ENCODE measurements around the gene IL16.

Gene IL16

DNA sequence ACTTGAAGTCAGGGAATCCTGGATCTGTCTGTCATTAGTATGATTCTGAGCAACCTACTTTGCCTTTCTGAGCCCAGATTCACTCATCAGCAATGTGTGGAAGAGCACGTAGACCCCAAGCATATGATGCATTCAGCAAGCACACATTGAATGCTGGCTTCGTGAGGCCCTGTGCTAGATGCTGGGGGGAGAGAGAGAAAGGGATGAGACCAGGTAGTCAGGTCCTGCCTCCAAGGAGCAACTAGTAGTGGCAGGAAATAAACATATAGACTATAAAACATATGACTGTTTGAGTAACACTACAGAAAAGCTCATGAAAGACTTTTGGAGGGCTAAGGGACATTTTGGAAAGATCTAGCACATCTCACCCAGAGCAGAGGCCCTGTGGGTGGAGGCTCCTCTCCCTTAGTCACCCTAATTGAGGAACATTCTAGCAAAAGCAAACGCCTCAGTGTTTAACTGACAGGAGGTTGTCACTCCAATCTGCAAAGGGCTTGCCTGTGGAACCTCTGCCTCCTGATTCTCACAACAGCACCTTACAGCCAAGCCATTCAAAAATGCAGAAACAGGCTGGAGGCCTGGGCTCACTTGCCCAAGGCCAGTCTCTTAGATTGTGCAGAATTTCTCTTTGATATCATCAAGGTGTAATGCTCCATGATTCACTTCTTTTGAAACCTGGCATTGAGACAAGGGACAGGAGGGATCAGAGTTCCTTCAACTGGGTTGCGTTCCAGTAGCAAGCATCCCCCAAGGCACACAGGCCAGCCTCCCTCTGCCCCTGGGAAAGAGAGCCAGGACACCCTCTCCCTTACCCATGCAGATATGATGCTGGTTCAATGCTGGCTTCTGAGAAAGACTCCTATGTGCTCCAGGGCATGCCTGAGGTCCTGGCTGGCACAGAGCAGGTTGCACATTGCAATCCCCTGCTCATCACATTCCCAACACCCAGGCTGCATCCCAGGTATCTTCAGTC, 101.2 kb downstream of the IL16 start:
- DNase-seq = no peak

DNA sequence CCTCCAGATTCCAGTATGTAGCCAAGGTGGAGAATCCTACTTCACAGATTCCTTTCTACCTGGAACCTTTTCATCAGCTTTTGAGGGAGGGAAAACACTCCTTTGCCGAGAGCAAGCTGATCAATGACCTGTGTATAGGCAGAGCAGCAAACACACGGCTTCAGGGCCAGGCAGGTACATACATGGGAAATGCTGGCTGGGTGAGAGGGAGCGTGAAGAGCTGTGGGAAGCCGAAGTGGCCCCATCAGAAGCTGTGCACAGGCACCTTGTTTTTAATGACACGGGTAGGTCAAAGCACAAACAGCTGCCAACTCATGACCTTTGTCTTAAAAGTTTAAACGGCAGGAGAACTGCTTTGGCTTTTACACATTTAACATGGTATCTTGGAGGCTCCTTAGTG, 101.9 kb downstream of the IL16 start:
- no peak for DNase-seq

DNA sequence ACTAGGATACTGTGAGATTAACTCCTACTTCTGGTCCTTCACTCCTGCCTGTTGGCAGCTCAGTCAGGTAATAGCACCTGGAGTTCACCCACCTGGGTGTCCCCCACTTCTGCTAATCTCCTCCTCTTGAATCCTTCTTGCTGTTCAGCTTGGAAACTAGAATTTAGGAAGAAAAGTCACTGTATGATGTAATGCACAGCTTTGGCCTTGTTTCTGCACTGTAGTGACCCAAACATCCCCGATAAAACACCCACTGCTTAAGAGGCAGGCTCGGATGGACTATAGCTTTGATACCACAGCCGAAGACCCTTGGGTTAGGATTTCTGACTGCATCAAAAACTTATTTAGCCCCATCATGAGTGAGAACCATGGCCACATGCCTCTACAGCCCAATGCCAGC, 102.5 kb downstream of the IL16 start:
- DNase-seq = no peak

DNA sequence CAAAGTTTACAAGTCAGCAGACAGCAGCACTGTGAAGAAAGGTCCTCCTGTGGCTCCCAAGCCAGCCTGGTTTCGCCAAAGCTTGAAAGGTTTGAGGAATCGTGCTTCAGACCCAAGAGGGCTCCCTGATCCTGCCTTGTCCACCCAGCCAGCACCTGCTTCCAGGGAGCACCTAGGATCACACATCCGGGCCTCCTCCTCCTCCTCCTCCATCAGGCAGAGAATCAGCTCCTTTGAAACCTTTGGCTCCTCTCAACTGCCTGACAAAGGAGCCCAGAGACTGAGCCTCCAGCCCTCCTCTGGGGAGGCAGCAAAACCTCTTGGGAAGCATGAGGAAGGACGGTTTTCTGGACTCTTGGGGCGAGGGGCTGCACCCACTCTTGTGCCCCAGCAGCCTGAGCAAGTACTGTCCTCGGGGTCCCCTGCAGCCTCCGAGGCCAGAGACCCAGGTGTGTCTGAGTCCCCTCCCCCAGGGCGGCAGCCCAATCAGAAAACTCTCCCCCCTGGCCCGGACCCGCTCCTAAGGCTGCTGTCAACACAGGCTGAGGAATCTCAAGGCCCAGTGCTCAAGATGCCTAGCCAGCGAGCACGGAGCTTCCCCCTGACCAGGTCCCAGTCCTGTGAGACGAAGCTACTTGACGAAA, 103.1 kb downstream of the IL16 start:
- DNase-seq = no peak

DNA sequence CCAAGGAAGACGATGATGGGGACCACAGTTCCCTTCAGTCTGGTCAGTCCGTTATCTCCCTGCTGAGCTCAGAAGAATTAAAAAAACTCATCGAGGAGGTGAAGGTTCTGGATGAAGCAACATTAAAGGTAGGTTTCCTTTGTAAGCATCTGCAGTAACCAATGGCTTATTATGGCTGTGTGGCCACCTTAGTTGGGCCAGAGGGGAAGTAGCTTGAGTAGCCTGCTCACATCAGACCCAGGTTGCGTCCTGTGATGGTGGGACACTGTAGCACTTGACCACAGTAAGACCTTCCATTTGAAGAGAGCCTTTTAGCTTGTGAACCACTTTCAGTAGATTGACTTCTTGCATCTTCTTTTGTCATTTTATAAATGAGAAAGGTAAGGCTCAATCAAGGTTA, 104.7 kb downstream of the IL16 start:
- no peak for DNase-seq

DNA sequence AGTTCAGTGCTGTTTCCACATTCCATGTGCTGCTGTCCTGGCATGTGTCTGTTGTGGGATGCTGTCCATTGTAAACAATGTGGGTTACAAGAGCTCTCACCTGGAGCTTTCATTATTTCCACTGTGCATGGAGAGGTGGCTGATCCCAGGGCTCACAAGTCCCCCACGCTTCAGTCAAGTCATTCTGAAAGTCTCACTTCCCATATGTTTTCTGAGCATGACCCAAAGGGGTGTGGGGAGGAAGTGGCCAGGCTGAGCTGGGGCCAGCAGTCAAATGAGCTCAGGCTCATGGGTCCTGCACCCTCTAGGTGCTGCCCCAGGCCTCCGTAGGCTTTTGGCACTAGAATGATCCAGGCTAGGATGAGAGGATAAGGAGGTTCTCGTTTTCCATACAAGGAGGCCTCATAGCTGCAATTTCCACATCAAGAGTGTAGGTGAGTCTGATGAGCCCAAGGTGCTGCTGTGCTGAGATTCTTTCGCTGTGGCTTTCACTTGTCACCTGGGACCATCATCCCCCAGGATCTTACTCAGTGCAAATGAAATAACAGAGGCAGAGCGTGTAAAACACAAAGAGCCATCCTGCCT, 105.2 kb downstream of the IL16 start:
- no peak for DNase-seq

DNA sequence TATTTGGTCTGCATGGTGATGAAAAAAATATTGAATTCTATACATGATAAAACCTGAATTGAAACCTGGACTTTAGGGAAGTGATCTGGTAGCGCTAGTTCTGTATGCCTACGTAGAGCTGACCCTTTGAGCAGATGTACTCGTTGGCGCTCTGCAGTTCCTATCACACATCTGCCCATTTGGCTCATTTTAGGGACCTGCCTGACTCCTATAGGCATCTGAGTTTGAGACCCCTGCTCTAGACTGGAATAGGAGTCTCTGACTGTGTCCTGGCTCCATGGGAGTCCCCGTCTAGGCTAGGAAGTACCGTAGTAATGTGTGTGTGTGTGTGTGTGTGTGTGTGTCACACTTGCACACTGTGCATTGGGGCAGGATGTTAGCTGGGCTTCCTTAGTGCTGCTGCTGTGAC, 106.0 kb downstream of the IL16 start:
- no peak for DNase-seq

DNA sequence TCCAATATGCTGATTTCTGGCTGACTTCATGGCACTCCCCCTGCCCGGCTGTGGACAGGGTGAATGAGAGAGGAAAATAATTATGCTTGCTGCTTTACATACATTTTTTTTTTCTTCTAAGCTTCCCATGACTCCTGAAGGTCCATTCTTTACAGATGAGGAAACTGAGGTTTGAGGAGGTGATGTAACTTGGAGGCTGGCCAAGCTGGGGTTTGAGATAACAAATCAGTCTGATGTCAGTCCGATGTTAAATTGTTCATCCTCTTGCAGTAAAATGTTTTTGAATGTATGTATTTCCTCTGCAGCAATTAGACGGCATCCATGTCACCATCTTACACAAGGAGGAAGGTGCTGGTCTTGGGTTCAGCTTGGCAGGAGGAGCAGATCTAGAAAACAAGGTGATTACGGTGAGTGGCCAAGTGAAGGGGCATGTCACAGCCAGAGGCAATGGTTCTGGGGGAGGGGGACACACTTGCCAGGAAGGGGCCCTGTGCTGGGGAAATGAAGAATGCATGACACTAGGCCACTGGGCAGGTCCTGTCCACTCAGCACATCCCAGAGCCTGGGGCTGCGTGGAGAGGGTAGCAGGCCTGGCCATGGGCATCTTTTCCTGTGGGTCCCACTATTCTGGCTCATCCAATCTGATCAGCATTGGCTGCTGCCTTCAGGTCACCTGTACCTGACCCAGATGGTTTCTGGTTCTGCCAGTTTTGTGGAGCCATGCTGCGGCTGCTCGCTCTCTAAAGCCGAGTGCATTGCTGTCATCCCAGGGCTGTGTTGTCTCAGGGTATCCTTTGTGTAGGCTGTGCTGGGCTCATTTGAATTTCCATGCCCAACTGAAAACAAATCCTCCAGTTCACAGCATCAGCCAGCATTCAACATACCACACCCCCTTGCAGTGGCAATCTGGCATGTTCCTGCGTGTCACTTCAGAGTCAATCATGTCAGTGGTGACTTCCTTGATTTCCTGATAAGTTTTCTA, 106.9 kb downstream of the IL16 start:
- no peak for DNase-seq

DNA sequence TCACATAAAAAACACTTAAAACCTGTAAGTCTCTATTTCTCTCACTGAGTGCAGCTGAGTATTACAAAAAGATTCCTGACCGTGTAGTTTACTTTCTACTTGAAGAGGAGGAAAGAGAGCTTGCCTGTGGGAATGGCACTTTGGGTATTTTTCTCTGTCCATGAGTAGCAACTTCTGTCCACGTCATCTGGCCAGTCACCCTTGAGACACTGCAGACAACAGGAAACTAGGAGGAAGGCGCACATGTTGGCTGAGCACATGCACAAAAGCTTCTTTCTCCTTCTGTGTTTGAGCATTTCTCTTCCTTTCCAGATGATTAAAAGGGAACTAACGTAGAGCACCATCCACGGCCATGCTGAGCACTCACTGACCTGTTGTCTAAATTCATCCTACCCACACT, 107.5 kb downstream of the IL16 start:
- no peak for DNase-seq

DNA sequence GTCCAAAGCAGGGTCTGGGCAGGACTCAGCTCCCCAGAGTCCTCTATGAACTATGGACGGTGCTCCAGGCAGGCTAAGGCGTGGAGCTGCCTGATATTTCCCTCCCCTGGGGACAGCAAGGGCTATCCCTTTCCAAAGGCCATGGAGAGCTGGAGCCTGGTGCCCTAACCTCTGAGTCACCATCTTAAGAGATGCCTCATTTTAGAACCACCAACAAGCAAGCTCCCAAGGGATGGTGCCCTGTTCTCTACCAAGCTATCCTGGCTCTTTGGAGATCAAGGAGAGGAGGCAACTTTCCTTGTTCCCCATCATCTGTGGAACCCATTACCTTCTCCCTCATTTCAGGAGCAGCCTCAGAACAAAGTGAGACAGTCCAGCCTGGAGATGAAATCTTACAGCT, 111.6 kb downstream of the IL16 start:
- no peak for DNase-seq

DNA sequence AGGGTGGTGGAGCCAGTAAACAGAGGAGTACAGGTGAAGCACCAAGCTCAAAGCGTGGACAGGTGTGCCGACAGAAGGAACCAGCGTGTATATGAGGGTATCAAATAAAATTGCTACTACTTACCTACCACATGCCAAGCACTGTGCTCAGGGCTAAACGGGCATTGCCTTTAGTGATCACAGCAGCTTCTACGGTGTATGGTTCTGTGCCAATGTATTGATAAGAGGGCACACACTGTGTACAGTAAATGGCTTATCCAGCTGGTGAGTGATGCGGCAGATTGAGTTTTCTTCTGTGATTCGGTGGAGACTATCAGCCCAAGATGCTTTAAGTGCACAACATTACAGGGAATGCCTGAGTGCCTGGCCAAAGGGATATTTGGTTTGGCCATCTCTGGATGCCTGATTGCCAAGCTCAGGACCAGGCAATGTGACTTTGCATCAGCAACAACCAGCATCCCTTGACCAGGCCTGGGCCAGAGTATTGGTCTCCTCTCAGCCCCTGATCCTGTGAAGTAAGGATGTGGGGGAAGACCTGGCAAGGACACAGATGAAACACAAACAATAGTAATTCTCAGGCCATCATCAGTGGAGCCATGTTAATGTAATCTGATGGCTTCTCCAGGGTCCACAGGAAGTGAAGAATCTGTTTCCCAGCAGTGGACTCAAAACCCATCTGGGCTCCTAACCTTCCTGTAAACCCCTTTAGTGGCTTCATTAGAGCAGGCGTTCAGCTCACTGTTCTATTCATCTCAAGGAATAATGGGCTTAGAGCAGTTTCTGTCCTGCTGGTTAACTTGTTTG, 113.2 kb downstream of the IL16 start:
- no peak for DNase-seq

DNA sequence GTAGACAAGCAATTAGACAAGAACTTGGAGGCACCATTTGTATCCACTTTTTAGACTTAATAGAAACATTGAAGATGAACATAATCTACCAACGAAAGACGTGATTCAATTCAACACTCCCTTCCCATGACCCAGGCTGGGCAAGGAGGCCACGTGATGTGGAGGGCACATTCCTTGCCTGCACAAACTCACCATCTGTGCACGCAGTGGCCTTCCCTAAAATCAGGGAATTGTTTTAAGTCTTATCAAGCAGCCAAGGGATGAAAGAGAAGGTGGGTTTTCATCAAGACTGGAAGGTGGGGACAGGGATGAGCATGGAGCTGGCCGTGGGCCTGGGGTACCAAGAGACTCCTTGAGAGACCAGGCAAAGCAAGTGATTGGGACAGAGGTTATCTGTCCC, 113.8 kb downstream of the IL16 start:
- no peak for DNase-seq

DNA sequence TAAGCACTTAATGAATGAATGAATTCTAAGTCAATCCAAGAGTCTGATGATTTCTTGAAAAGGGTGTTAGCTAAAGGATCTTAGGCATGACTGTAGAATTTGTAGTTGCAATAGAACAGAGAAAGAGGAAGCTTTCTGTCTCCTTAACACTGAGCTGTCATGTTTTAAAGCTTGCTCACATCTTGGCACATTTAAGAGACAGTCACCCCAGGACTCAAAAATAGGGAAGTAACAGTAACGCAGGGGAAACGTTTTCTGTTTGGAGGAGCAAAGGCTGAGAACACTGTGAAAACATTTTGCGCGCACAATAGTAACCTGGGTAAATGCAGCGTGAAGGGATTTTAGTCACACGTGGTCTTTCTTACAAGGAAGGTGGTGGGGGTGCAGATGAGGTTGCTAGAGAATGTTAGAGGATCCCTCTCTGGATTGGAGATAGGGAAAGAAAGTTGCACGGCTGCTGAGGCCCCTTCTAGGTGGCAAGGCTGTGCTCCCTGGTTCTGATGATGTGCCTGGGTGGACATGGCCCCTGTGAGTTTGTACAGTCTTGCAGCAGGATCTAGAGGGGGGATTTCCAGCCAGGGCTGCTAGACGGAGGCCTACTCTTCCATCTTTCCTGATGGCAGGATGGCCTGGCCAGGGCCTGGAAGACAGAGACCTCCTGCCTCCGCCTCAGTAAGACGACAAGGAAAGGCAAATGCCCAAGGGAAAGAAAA, 115.2 kb downstream of the IL16 start:
- DNase-seq = peak; percentile 92

DNA sequence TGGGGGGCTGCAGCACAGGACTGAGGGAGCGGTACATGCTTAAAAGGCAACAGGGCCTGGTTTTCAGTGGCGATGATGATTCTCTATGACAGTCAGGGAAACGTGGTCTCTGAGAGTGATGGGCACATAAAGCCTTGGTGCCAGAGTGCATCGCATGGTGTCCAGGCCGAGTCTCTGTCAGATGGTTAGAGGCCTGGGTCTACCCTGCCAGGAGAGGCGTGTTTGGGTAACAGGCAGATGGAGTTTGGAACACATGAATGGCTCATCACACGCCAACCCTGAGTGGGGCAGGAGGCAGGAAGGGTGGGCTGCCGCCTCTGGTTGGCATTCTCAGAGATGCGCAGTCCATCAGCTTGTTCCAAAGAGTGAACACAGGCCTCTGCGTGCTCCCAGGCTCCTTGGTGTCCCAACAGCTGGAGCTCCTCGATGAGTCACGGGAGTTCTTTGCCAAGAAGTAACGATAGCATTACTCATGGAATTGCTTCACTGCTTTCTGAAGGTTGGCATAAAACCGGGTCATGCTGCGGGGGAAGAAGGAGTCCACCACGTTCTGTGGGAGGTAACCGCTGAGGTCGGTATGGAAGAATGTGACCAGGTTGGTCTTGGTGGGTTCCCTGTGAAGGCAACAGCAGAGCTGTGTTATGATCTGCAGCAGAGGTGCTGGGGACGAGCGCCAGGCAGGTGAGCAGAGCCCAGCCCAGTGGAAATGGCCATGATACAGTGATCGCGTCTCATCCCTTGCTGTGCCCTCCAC, 116.3 kb downstream of the IL16 start:
- DNase-seq = no peak

DNA sequence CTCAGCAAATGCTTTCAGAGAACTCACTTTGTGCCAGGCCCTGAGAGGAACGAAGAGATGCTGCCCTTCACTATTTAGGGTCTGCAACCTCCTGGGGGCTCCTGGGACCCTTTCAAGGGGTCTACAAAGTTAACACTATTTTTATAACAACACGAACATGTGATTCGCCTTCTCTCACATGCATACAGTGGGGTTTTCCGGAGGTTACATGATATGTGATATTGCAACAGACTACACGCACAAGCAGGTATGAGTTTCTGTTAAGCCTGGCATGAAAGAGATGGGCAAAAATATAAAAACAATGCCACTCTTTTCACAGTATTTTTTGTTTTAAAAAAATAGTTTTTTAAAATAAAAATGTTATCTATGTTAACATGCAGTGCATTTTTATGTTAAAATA, 117.0 kb downstream of the IL16 start:
- no peak for DNase-seq

DNA sequence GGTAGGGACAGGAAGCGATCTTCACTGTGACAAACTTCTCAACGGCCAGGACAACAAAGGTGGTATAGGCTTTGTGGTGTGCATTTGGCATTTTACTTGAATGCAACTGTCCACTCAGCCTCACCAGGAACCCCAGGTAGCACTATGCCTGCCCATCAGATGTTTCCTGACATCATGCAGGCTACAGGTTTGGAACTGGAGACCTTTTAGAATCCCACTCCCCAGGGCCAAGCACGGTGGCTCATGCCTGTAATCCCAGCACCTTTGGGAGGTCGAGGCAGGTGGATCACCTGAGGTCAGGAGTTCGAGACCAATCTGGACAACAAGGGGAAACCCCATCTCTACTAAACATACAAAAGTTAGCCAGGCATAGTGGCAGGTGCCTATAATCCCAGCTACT, 117.7 kb downstream of the IL16 start:
- DNase-seq = no peak

DNA sequence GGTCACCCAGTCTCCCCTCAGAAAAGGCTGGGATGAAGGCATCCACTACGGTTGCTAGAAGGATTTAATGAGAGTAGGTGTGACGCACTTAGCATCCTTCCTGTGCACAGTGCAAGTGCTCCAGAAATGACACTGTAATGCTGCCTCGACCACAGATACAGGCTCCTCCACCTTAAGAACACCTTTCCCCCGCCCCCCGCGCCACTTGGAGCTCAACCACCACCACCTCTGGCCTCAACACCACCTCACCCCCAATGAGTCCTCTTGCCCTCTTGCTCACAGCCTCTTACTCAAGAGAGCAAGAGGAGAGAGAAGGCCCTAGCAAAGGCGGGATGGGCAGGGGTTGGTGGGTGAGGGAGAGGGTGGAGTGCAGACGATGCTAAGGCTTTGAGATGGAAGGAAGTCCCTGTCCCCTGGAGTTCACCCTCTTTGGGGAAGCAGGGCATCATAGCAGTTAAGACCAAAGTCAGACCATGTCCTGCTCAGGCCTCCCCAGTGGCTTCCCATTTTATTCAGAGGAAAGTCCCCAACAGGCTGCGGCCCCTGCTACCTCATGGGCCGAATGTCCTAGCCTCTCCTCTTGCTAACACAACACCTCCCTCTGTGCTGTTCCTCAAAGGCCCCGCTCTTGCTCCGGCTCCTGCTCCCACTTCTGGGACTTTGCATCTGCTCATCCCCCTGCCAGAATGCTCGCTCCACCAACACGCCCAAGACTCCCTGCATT, 118.9 kb downstream of the IL16 start:
- no peak for DNase-seq

DNA sequence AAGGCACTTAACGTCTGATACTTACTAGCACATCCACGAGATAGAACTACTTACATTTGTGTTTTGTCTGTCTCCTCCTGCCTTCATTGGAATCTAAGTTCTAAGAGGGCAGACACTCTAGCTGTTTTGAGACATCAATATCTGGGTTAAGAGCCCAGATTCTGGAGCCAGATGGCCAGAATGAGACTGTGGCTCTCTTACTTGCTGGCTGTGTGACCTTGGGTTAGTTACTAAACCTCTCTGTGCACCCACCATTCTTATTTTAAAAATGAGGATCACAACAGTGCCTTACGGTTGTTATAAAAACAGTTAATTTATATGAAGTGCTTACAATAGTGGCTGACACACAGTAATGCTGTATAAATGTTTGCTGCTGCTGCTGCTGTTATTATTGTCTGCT, 119.6 kb downstream of the IL16 start:
- no peak for DNase-seq

DNA sequence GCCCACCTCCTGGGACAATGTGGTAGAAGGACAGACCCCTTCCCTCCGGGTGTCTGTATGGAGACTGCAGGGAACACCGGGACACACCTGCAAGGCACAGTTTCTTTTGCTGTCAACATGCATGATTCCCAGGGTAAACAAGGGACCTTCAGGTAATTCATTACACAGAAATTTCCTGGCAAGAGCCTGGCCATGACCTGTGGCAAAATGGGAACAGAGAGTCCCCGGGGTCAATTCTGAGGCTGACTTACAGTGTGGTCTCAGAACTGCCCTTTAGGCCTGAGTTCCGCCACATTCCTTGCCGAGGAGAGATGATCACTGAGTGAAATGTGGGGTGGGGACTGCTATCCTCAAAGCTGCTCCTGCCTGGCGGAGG, 121.0 kb downstream of the IL16 start:
- no peak for DNase-seq

DNA sequence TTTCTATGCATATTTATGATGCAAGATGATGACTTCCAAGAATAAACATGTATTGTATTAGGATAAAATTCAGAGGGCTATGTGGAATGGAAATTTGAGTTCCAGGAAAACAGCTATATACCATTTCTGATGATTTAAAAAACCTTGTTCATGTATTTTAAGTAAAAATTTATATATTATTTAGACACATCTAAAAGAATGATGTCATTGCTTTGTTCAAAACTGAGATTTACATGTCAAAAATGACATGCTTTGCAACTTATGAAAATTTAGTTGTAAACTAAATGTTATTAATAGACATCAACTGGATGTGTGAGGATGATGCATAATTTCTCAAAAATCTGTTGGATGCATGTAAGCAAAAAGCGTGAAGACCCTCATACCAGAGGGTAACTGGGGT, 125.0 kb downstream of the IL16 start:
- DNase-seq = no peak

Measured in SIG-M5 (cell line).